Measurements from ENCODE around the gene SUPT4H1. TPM values are rescaled to one million over a fixed set of nuclear protein-coding genes. Genes with fewer than 3 reads are reported as not detected.

Gene SUPT4H1
- total RNA-seq, 1 experiment from 2014 or later = 109 TPM

DNA sequence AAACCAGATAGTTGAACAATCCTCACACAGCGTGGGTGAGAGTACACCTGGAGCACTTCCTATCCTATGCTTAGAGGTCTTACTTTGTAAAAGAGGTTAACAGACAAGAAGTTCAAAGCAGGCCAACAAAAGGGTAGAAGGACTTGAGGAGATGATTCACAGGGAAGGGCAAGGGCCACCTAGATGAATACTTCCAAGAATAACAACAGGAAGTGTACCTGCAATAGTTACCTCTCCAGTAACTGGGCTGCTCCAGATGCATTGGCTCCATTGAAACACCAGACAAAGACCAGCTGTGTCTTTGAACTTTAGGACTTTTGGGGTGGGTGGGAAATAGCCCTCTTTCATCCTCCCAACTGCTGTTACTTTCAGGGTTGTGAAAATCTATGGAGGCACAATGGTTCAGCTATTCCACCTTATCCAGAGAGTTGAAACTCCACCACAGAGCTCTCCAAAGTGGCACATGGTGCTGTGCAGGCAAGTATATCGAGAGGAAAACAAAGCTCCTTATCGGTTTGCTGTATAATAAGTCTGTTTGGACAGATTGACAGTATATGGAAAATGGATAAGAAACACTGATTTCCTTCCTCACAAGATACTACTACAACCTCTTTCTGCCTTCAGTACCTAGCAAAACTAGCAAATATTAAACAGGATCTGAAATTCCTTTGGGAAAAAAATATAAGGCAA is 42.7 kb upstream of the SUPT4H1 start:
- Mint-ChIP-seq H3K4me3 (no peak overlapping the region), H3K27ac (no peak overlapping the region), H3K9me3 (no peaks in the 10 kb centered on the region), H3K36me3 (ENCODE audit: insufficient read depth in 1 of 3, low read depth in 3 of 3) (no peaks in the 10 kb centered on the region), H3K27me3 (ENCODE audit: low read depth) (peaks cover 66% of the 10 kb centered on the region), H3K4me1 (peaks cover 15 to 22% of the 10 kb centered on the region in 2 experiments)
- Histone ChIP-seq H2BK5ac (ENCODE audit: insufficient read length, low read length) (no peak overlapping the region), H2AK5ac (ENCODE audit: insufficient read length, low read length) (no peak overlapping the region), H3K14ac (ENCODE audit: insufficient read depth, low read length) (no peak overlapping the region), H3K9me3 (ENCODE audit: control insufficient read depth, low read depth, low read length) (no peaks in the 10 kb centered on the region), H4K5ac (ENCODE audit: insufficient read length, low read depth, low read length) (no peak overlapping the region), H2BK15ac (ENCODE audit: low read depth, low read length) (no peak overlapping the region), H3K4me1 (ENCODE audit: insufficient read depth, low read length) (peaks cover 3% of the 10 kb centered on the region; the same call in 1 of the 2 replicates), H4K20me1 (ENCODE audit: control insufficient read depth, insufficient read depth, insufficient read length) (no peaks in the 10 kb centered on the region), H3T11ph (ENCODE audit: low read length) (no peak overlapping the region), H3K79me1 (ENCODE audit: insufficient read depth, low read depth, low read length, poor library complexity, severe bottlenecking) (no peaks in the 10 kb centered on the region), H3K27me3 (ENCODE audit: insufficient read depth, low read length) (peaks cover 14% of the 10 kb centered on the region), H3K79me2 (ENCODE audit: insufficient read depth, low read length) (no peaks in the 10 kb centered on the region), H2BK120ac (ENCODE audit: low read depth, low read length, poor library complexity, severe bottlenecking) (no peak overlapping the region), H3K18ac (ENCODE audit: insufficient read length, low read depth, low read length) (no peak overlapping the region), H2AFZ (ENCODE audit: low read length) (no peak overlapping the region), H3K4me2 (ENCODE audit: insufficient read depth, insufficient read length, low read length) (no peak overlapping the region), H3K56ac (ENCODE audit: insufficient read length, low read depth, low read length) (no peak overlapping the region), H4K8ac (replicated peaks; ENCODE audit: insufficient read length, low read depth, low read length) (no peak overlapping the region), H2BK12ac (ENCODE audit: insufficient read length, low read depth, low read length) (no peak overlapping the region), H3K23me2 (ENCODE audit: insufficient read length, low read depth, low read length, poor library complexity, severe bottlenecking) (no peaks in the 10 kb centered on the region), H2BK20ac (ENCODE audit: low read depth, low read length, poor library complexity, severe bottlenecking) (no peak overlapping the region), H3K9ac (ENCODE audit: extremely low read depth, insufficient read length, low read length) (no peak overlapping the region), H4K91ac (ENCODE audit: insufficient read length, low read depth, low read length) (no peak overlapping the region), H3K23ac (ENCODE audit: insufficient read length, low read depth, low read length) (no peak overlapping the region), H3K4ac (ENCODE audit: low read depth, low read length) (no peak overlapping the region), H3K27ac (ENCODE audit: insufficient read length, low read depth, low read length) (no peak overlapping the region)
- whole genome bisulfite sequencing (ENCODE audit: extremely low coverage, insufficient read length, low lambda C conversion rate) = no CpG with 5 or more reads among the region's 3 CpGs
- TF ChIP-seq, protein P1, sequence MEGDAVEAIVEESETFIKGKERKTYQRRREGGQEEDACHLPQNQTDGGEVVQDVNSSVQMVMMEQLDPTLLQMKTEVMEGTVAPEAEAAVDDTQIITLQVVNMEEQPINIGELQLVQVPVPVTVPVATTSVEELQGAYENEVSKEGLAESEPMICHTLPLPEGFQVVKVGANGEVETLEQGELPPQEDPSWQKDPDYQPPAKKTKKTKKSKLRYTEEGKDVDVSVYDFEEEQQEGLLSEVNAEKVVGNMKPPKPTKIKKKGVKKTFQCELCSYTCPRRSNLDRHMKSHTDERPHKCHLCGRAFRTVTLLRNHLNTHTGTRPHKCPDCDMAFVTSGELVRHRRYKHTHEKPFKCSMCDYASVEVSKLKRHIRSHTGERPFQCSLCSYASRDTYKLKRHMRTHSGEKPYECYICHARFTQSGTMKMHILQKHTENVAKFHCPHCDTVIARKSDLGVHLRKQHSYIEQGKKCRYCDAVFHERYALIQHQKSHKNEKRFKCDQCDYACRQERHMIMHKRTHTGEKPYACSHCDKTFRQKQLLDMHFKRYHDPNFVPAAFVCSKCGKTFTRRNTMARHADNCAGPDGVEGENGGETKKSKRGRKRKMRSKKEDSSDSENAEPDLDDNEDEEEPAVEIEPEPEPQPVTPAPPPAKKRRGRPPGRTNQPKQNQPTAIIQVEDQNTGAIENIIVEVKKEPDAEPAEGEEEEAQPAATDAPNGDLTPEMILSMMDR (conservative IDR thresholded peaks at IDR 0.05) = no peak
- DNase-seq = no peak

Data from H9 (cell line).